COR-L47 (cell line): Measurements from ENCODE around the gene TAS2R60.
"Not testable (repeated sequence)": the region's sequence is repeated elsewhere in the genome, so short reads cannot be mapped to it uniquely, and the experiment has no call there.

ENCODE experiments used
- DNase-seq: peaks from one replicate; lab custom pipeline; 2025; lab: John Stamatoyannopoulos, UW

TAS2R60 gene

GRCh38 chr7:143479055-143479766 lies 36.0 kb downstream of the TAS2R60 start:
- DNase-seq: no peak

DNA sequence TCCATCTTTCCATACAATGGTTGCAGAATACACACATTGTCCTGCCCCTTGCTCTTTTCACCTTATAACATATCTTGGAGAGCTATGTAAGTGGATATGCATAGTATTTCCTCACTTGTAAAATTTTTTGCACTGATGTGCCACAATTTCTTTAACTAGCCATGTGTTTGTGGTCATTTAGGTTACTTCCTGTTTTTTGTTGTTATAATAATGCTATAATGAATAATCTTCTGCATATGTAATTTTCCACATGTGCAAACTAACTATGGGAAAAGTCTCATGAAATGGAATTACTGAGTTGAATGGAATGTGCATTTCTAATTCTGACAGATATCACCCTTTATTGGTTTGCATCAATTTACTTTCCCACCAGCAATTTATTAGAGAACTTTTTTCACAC lies 37.2 kb downstream of the TAS2R60 start:
- no peak for DNase-seq

DNA sequence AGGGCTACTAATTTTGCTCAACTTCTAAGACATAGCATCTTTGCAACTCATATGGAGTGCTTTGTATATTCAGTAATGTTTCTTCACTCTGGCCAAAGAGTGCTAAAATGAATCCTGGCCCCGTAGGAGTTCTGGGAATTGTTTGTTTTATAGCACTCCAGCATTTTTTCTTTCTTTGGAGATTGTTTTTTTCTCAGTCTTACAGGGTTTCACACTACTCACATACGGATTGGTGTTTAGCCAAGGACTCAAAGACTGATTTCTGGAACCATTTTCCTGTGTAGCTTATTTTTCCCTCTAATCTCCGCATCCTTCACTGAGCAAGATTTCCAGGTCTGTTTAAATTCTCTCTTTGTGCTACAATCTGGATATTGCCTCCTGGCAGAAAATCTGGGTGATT lies 40.9 kb downstream of the TAS2R60 start:
- no peak for DNase-seq

DNA sequence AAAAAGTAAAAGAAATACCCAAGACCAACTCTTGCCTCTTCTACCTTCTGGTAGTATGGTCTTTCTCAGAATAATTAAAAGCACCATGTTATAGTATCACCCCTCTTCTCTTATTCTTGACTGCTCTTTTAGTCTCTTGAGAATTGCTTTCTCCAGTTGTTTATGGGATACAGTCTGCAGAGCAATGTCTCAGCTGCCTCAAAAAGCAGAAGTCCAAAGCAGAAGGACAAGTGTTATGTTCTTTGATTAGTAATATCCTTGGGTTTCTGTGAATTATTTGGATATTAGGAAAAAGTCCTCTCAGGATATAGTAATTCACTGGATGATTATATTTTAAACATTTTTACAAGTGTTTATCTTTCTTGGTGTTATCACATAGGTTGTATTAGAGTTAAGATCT lies 41.8 kb downstream of the TAS2R60 start:
- DNase-seq: no peak

DNA sequence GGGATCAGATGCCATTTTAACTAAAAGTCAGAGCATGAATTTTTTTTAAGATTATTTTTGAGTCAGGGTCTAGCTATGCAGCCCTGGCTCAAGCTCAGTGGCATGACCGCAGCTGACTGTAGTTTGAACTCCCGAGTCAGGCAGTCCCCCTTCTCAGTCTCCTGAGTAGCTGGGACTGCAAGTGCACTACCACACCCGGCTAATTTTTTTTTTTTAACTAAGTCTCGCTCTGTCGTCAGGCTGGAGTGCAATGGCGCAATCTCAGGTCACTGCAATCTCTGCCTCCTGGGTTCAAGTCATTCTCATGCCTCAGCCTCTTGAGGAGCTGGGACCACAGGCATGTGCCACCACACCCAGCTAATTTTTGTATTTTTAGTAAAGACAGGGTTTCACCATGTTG lies 42.2 kb downstream of the TAS2R60 start:
- DNase-seq: no peak

DNA sequence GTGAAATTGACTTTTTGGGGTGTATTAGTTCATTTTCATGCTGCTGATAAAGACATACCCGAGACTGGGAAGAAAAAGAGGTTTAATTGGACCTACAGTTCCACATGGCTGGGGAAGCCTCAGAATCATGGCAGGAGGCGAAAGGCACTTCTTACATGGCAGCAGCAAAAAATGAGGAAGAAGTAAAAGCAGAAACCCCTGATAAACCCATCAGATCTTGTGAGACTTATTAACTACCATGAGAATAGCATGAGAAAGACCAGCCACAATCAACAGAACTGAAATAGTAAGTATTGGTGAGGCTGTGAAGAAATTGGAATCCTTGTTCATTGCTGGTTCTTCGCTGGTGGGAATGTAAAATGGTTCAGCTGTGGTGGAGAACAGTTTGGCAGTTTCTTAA lies 43.0 kb downstream of the TAS2R60 start:
- DNase-seq: not testable (repeated sequence)

GRCh38 chr7:143487061-143487460 lies 43.8 kb downstream of the TAS2R60 start:
- no peak for DNase-seq

DNA sequence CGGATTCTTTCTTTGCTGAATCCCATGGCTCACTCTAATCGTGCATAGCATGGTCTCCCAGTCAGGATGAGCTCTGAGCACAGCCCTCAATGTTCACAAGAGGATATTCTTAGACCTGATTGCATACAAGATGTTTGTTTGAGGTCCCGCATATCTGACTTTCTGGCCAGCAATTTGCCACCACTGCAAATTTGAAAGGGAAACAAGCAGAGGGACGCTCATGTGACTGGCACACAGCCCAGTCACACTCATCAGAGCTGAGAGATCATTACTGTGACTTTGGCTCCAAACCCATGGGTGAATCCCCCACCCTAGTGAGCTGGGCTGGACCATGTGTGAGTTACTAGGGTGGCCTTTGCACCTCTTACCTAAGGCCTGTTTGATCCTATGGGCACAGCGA lies 44.3 kb downstream of the TAS2R60 start:
- no peak for DNase-seq

DNA sequence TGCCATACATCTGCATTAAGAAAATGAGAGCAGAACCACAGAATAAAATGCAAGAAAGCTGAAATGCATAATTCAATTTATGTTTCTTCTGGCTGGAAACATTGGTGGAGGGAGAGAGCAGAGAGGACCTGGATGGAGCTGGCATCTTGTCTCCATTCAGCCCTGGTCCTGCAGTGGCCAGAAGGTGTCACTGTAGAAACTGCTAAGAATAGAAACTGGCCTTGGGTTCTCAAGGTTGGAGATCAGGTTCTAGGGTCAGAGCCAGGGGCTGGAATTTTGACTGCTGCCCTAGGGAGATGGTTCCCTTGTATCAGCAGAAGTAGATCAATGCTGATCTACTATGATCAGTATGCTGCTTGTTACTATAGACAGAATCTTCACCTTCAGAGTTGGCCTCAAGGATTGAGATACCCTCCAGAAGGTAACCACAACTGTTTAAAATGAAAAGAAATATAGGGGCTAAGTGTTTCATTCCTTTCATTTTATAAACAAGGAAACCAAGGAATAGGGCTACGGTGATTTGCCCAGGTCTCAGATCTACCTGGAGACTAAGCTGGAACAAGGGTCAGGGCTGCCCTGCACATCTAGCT lies 47.6 kb downstream of the TAS2R60 start:
- DNase-seq: no peak

DNA sequence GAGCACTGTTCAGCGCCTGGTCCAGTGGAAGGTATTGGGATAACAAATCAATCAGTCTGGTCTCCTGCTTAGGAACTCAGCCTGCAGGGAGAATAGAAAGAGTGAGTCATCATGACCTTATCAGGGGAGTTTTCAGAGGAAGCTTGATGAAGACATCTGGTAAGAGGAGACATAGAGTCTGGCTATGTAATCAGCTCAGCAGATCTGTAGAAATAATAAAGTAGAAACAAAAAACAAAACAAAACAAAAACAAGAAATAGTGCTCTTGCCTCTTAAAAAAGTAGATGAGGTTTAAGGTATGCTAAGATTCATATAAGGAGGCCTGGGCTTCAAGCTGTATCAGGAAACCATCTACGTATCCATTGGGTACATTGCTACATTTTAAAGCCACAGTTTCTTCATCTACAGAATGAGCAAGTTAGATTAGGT lies 48.8 kb downstream of the TAS2R60 start:
- no peak for DNase-seq

DNA sequence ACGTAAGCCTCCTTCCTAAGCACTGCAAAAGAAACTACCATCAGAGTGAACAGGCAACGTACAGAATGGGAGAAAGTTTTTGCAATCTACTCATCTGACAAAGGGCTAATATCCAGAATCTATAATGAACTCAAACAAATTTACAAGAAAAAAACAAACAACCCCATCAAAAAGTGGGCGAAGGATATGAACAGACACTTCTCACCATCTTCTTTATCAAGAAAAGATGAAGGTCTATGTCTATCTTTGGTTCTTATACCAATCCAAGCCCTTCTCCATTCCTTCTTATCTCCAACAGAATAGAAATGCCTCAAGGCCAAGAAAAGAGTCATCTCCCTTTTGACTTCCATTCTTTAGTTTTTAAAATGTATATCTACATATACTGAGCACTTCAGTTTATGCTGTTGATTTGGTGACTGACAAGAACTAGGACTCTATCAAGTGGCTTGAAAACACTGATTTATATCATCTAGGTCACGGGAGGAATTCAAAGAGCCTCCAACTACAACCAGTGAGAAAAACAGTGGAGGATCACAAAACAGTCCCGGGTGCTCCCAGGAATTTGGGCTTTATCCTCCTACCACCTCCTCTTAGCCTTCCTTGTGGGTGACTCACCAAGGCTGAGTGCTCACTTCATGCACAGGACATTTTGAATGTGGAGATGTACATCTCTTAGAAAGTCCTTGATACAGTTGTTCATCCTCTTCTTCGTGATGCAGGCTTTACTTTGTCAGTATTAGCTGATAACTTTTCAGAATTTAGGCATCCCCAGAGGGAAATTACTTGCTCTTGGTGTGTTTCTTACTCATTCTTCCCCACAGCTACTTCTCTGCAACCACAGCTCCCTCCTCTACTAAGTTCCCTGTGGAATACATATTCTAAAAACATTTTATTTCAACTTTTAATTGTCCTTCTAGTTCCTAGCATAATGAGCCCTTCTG lies 49.8 kb downstream of the TAS2R60 start:
- no peak for DNase-seq

GRCh38 chr7:143493751-143494150 lies 50.5 kb downstream of the TAS2R60 start:
- DNase-seq: no peak
